Keratinocyte (primary cell): ENCODE results near the gene WDR4.

Source experiments
- CTCF ChIP-seq, 3 experiments: IDR thresholded peaks in 1 of 3; conservative IDR thresholded peaks in 1 of 3; optimal IDR thresholded peaks in 1 of 3; 2 replicates in 2 of 3; 3 replicates in 1 of 3; pipeline versions ENCODE3 to v1.5.1; 2011; ENCODE audit warnings: low read length in 3 of 3, mild to moderate bottlenecking in 3 of 3, moderate library complexity in 2 of 3, control low read depth in 1 of 3, inconsistent platforms in 1 of 3; ENCODE audit not compliant: insufficient read depth in 2 of 3; ENCODE audit errors: extremely low read depth in 1 of 3
- EZH2 ChIP-seq: IDR thresholded peaks from one replicate; pipeline ENCODE4 v1.6.1; 2012; ENCODE audit warnings: inconsistent platforms, mild to moderate bottlenecking, low read length, moderate library complexity

- TF ChIP-seq CTCF (optimal IDR thresholded peaks at IDR 0.05 in 1 of 3, IDR thresholded peaks at IDR 0.05 in 1 of 3, conservative IDR thresholded peaks at IDR 0.05 in 1 of 3; ENCODE audit: extremely low read depth in 1 of 3, insufficient read depth in 2 of 3, low read length in 3 of 3) (no peak), EZH2 (no peak)
Observed at GRCh38 chr21:42859891-42860230, 19.5 kb downstream of the WDR4 start.
